ENCODE measurements around the gene COPRS.
"Not testable (repeated sequence)": the region's sequence is repeated elsewhere in the genome, so short reads cannot be mapped to it uniquely, and the experiment has no call there.

The COPRS gene

GRCh38 chr17:31843070-31843745 is 15.8 kb downstream of the COPRS start:
- DNase-seq (ENCODE audit: low read depth), result no peak

- DNase-seq (ENCODE audit: low read depth), result peak; percentile 23
Measured at GRCh38 chr17:31842195-31843069, 16.6 kb downstream of the COPRS start.

- DNase-seq (ENCODE audit: low read depth), result no peak
Measured at GRCh38 chr17:31841850-31842194, 17.2 kb downstream of the COPRS start.

GRCh38 chr17:31838636-31839225 is 20.3 kb downstream of the COPRS start:
- no peak for DNase-seq (ENCODE audit: low read depth)

- no peak for DNase-seq (ENCODE audit: low read depth)
Measured at GRCh38 chr17:31835984-31836383, 23.1 kb downstream of the COPRS start.

GRCh38 chr17:31834448-31834847 is 24.6 kb downstream of the COPRS start:
- no peak for DNase-seq (ENCODE audit: low read depth)

- DNase-seq (ENCODE audit: low read depth), result no peak
Measured at GRCh38 chr17:31832746-31833145, 26.3 kb downstream of the COPRS start.

- DNase-seq (ENCODE audit: low read depth), result no peak
Measured at GRCh38 chr17:31830971-31831858, 27.8 kb downstream of the COPRS start.

- DNase-seq (ENCODE audit: low read depth), result no peak
Measured at GRCh38 chr17:31829649-31830048, 29.4 kb downstream of the COPRS start.

GRCh38 chr17:31828955-31829354 is 30.1 kb downstream of the COPRS start:
- not testable (repeated sequence) for DNase-seq (ENCODE audit: low read depth)

GRCh38 chr17:31825961-31826691 is 32.9 kb downstream of the COPRS start:
- no peak for DNase-seq (ENCODE audit: low read depth)

GRCh38 chr17:31824766-31825360 is 34.2 kb downstream of the COPRS start:
- no peak for DNase-seq (ENCODE audit: low read depth)

GRCh38 chr17:31823014-31823413 is 36.0 kb downstream of the COPRS start:
- no peak for DNase-seq (ENCODE audit: low read depth)

- DNase-seq (ENCODE audit: low read depth), result no peak
Measured at GRCh38 chr17:31820691-31821435, 38.2 kb downstream of the COPRS start.

- no peak for DNase-seq (ENCODE audit: low read depth)
Measured at GRCh38 chr17:31819578-31819977, 39.5 kb downstream of the COPRS start.

GRCh38 chr17:31818863-31819262 is 40.2 kb downstream of the COPRS start:
- not testable (repeated sequence) for DNase-seq (ENCODE audit: low read depth)

GRCh38 chr17:31815212-31815730 is 43.8 kb downstream of the COPRS start:
- no peak for DNase-seq (ENCODE audit: low read depth)

- no peak for DNase-seq (ENCODE audit: low read depth)
Measured at GRCh38 chr17:31811101-31811500, 47.9 kb downstream of the COPRS start.

GRCh38 chr17:31809876-31810275 is 49.2 kb downstream of the COPRS start:
- not testable (repeated sequence) for DNase-seq (ENCODE audit: low read depth)

GRCh38 chr17:31808521-31809050 is 50.5 kb downstream of the COPRS start:
- DNase-seq (ENCODE audit: low read depth), result no peak
